Measurements from ENCODE around the gene CNKSR2.

Gene CNKSR2

GRCh38 chrX:21678048-21678612 is 303.9 kb downstream of the CNKSR2 start:
- no peak overlapping the region for H3K4me3 ChIP-seq
- no peaks in the 10 kb centered on the region for H3K36me3 ChIP-seq (ENCODE audit: insufficient read depth, low read length)
- H3K27ac ChIP-seq, result no peak overlapping the region
- no peaks in the 10 kb centered on the region for H3K9me3 ChIP-seq (ENCODE audit: low read depth, low read length)
- DNase-seq (ENCODE audit: low read depth, low spot score), result no peak
- TF ChIP-seq FOXP2 (optimal IDR thresholded peaks at IDR 0.05; ENCODE audit: control extremely low read depth, extremely low read length, insufficient read depth) (no peak), POLR2AphosphoS5 (IDR thresholded peaks at IDR 0.05; ENCODE audit: borderline replicate concordance, low read depth, low read length) (no peak), EZH2 (IDR thresholded peaks at IDR 0.05) (no peak)
- H3K9ac ChIP-seq (ENCODE audit: insufficient read length), result no peak overlapping the region

GRCh38 chrX:21683941-21684340 is 309.7 kb downstream of the CNKSR2 start:
- DNase-seq (ENCODE audit: low read depth, low spot score), result peak; percentile 28

GRCh38 chrX:21691512-21692018 is 317.3 kb downstream of the CNKSR2 start:
- Histone ChIP-seq H3K4me3 (no peak overlapping the region), H3K9ac (ENCODE audit: insufficient read length) (no peak overlapping the region), H3K9me3 (ENCODE audit: low read depth, low read length) (no peaks in the 10 kb centered on the region), H3K27ac (no peak overlapping the region), H3K36me3 (ENCODE audit: insufficient read depth, low read length) (no peaks in the 10 kb centered on the region)
- DNase-seq (ENCODE audit: low read depth, low spot score), result no peak
- TF ChIP-seq FOXP2 (optimal IDR thresholded peaks at IDR 0.05; ENCODE audit: control extremely low read depth, extremely low read length, insufficient read depth) (no peak), POLR2AphosphoS5 (IDR thresholded peaks at IDR 0.05; ENCODE audit: borderline replicate concordance, low read depth, low read length) (no peak), EZH2 (IDR thresholded peaks at IDR 0.05) (no peak)

More at GRCh38 chrX:21683941-21684340, 309.7 kb downstream of the CNKSR2 start:
- Histone ChIP-seq H3K9me3 (ENCODE audit: low read depth, low read length) (no peaks in the 10 kb centered on the region), H3K36me3 (ENCODE audit: insufficient read depth, low read length) (no peaks in the 10 kb centered on the region), H3K4me3 (0 out of 2 replicates have a peak overlapping the region, but pooled peaks have one; percentile 7), H3K9ac (ENCODE audit: insufficient read length) (no peak overlapping the region), H3K27ac (peak overlapping the region; percentile 51; the same call in 1 of the 2 replicates)
- TF ChIP-seq FOXP2 (optimal IDR thresholded peaks at IDR 0.05; ENCODE audit: control extremely low read depth, extremely low read length, insufficient read depth) (no peak), POLR2AphosphoS5 (IDR thresholded peaks at IDR 0.05; ENCODE audit: borderline replicate concordance, low read depth, low read length) (no peak), EZH2 (IDR thresholded peaks at IDR 0.05) (no peak)

- H3K36me3 ChIP-seq (ENCODE audit: insufficient read depth, low read length), result no peaks in the 10 kb centered on the region
- no peak for TF ChIP-seq FOXP2 (optimal IDR thresholded peaks at IDR 0.05; ENCODE audit: control extremely low read depth, extremely low read length, insufficient read depth)
- TF ChIP-seq EZH2 (IDR thresholded peaks at IDR 0.05), result no peak
- no peak for TF ChIP-seq POLR2AphosphoS5 (IDR thresholded peaks at IDR 0.05; ENCODE audit: borderline replicate concordance, low read depth, low read length)
- H3K4me3 ChIP-seq, result no peak overlapping the region
- no peak overlapping the region for H3K27ac ChIP-seq
- no peak for DNase-seq (ENCODE audit: low read depth, low spot score)
- no peaks in the 10 kb centered on the region for H3K9me3 ChIP-seq (ENCODE audit: low read depth, low read length)
- H3K9ac ChIP-seq (ENCODE audit: insufficient read length), result no peak overlapping the region
Observed at GRCh38 chrX:21698272-21698671, 324.1 kb downstream of the CNKSR2 start.

GRCh38 chrX:21699136-21699535 is 324.9 kb downstream of the CNKSR2 start:
- H3K4me3 ChIP-seq, result no peak overlapping the region
- no peak for DNase-seq (ENCODE audit: low read depth, low spot score)
- no peak overlapping the region for H3K9ac ChIP-seq (ENCODE audit: insufficient read length)

GRCh38 chrX:21700275-21700674 is 326.1 kb downstream of the CNKSR2 start:
- TF ChIP-seq EZH2 (IDR thresholded peaks at IDR 0.05) (no peak), POLR2AphosphoS5 (IDR thresholded peaks at IDR 0.05; ENCODE audit: borderline replicate concordance, low read depth, low read length) (no peak), FOXP2 (optimal IDR thresholded peaks at IDR 0.05; ENCODE audit: control extremely low read depth, extremely low read length, insufficient read depth) (no peak)
- no peak overlapping the region for H3K4me3 ChIP-seq
- no peaks in the 10 kb centered on the region for H3K36me3 ChIP-seq (ENCODE audit: insufficient read depth, low read length)
- no peak overlapping the region for H3K9ac ChIP-seq (ENCODE audit: insufficient read length)
- DNase-seq (ENCODE audit: low read depth, low spot score), result no peak
- H3K27ac ChIP-seq, result no peak overlapping the region
- no peaks in the 10 kb centered on the region for H3K9me3 ChIP-seq (ENCODE audit: low read depth, low read length)

More at GRCh38 chrX:21699136-21699535, 324.9 kb downstream of the CNKSR2 start:
- H3K27ac ChIP-seq, result no peak overlapping the region
- H3K9me3 ChIP-seq (ENCODE audit: low read depth, low read length), result no peaks in the 10 kb centered on the region
- no peaks in the 10 kb centered on the region for H3K36me3 ChIP-seq (ENCODE audit: insufficient read depth, low read length)
- TF ChIP-seq POLR2AphosphoS5 (IDR thresholded peaks at IDR 0.05; ENCODE audit: borderline replicate concordance, low read depth, low read length) (no peak), FOXP2 (optimal IDR thresholded peaks at IDR 0.05; ENCODE audit: control extremely low read depth, extremely low read length, insufficient read depth) (no peak), EZH2 (IDR thresholded peaks at IDR 0.05) (no peak)

GRCh38 chrX:21700967-21701366 is 326.7 kb downstream of the CNKSR2 start:
- Histone ChIP-seq H3K27ac (no peak overlapping the region), H3K9ac (ENCODE audit: insufficient read length) (no peak overlapping the region), H3K4me3 (no peak overlapping the region), H3K36me3 (ENCODE audit: insufficient read depth, low read length) (no peaks in the 10 kb centered on the region), H3K9me3 (ENCODE audit: low read depth, low read length) (no peaks in the 10 kb centered on the region)
- DNase-seq (ENCODE audit: low read depth, low spot score), result no peak
- no peak for TF ChIP-seq FOXP2 (optimal IDR thresholded peaks at IDR 0.05; ENCODE audit: control extremely low read depth, extremely low read length, insufficient read depth)
- TF ChIP-seq POLR2AphosphoS5 (IDR thresholded peaks at IDR 0.05; ENCODE audit: borderline replicate concordance, low read depth, low read length), result no peak
- TF ChIP-seq EZH2 (IDR thresholded peaks at IDR 0.05), result no peak

- Histone ChIP-seq H3K9me3 (ENCODE audit: low read depth, low read length) (no peaks in the 10 kb centered on the region), H3K4me3 (no peak overlapping the region), H3K9ac (ENCODE audit: insufficient read length) (no peak overlapping the region), H3K27ac (no peak overlapping the region), H3K36me3 (ENCODE audit: insufficient read depth, low read length) (no peaks in the 10 kb centered on the region)
- no peak for TF ChIP-seq EZH2 (IDR thresholded peaks at IDR 0.05)
- DNase-seq (ENCODE audit: low read depth, low spot score), result no peak
Observed at GRCh38 chrX:21702725-21703124, 328.5 kb downstream of the CNKSR2 start.
